Vagina (tissue), 2 donors: ENCODE results near the gene SPINT1. TPM values are rescaled to one million over a fixed set of nuclear protein-coding genes. Genes with fewer than 3 reads are reported as not detected.

Experiments used
- DNase-seq, 2 donors: peaks; one replicate each; pipeline ENCODE4 v3.0.0-alpha.2; 2017; ENCODE audit errors: extremely low spot score in 2 of 2
- H3K27ac ChIP-seq: fragments of 200-600 bp; sonication (generic); one replicate; pipeline ENCODE4 v1.5.1; 2019
- H3K27me3 ChIP-seq: fragments of 200-600 bp; sonication (generic); one replicate; pipeline ENCODE4 v1.5.1; 2019
- H3K36me3 ChIP-seq, 2 donors: fragments of 200-600 bp; sonication (generic); one replicate each; pipeline ENCODE4 v1.5.1; 2017 to 2019
- H3K4me1 ChIP-seq: fragments of 200-600 bp; sonication (generic); one replicate; pipeline ENCODE4 v1.5.1; 2019
- H3K4me3 ChIP-seq, 2 donors: fragments of 200-600 bp; sonication (generic); 1 replicate in 1 of 2; 2 replicates in 1 of 2; pipeline ENCODE4 v1.5.1; 2016 to 2019
- H3K9me3 ChIP-seq: fragments of 200-600 bp; sonication (generic); one replicate; pipeline ENCODE4 v1.5.1; 2019
- CTCF ChIP-seq, 3 experiments: fragments of 450-650 bp in 2 of 3; fragments of 200-600 bp in 1 of 3; sonication (generic) in 1 of 3; IDR thresholded peaks; one replicate each; pipeline ENCODE4 v1.5.1; 2017 to 2019; ENCODE audit warnings: antibody characterized with exemption in 3 of 3, mild to moderate bottlenecking in 2 of 3, moderate library complexity in 2 of 3
- POLR2A ChIP-seq, 2 donors: fragments of 450-650 bp; IDR thresholded peaks; one replicate each; pipeline ENCODE4 v1.6.1; 2017; ENCODE audit warnings: antibody characterized with exemption in 2 of 2, mild to moderate bottlenecking in 2 of 2, moderate library complexity in 2 of 2
- POLR2AphosphoS5 ChIP-seq, 2 donors: sonication (generic); formaldehyde crosslinking; IDR thresholded peaks; one replicate each; pipeline ENCODE4 v1.9.0; 2017; ENCODE audit warnings: antibody characterized with exemption in 2 of 2, mild to moderate bottlenecking in 2 of 2, low read depth in 1 of 2; ENCODE audit not compliant: insufficient read depth in 1 of 2
- intact Hi-C: fragments of 100-400 bp; cut with DNase I; formaldehyde crosslinking; loops from one replicate; pipeline ENCODE4 v1.15.1; 2023
- total RNA-seq: library from RNA; depleted of rRNA; stranded (reverse); fragments of >200 nt; gene quantifications from one replicate; pipeline ENCODE4 v1.2.3, GENCODE V29; 2016

Gene SPINT1
- total RNA-seq, 1 donor from 2014 or later, result 80.3 TPM

GRCh38 chr15:40803688-40804087 lies 40.2 kb upstream of the SPINT1 start:
- Histone ChIP-seq H3K9me3 (no peaks in the 10 kb centered on the region), H3K36me3 (peaks cover 0 to 3% of the 10 kb centered on the region in 2 donors), H3K4me1 (peaks cover 30% of the 10 kb centered on the region), H3K27me3 (no peaks in the 10 kb centered on the region), H3K4me3 (no peak overlapping the region), H3K27ac (no peak overlapping the region)
- TF ChIP-seq POLR2AphosphoS5 (IDR thresholded peaks at IDR 0.05; ENCODE audit: insufficient read depth in 1 of 2, low read depth in 1 of 2) (no peak), CTCF (IDR thresholded peaks at IDR 0.05) (no peak), POLR2A (IDR thresholded peaks at IDR 0.05) (no peak)
- intact Hi-C loops, result no loop called here
- DNase-seq, result no peak

GRCh38 chr15:40806672-40807027 lies 37.2 kb upstream of the SPINT1 start:
- Histone ChIP-seq H3K4me3 (peak overlapping the region; percentile 69 to 86), H3K27me3 (no peaks in the 10 kb centered on the region), H3K9me3 (no peaks in the 10 kb centered on the region), H3K4me1 (peaks cover 35% of the 10 kb centered on the region), H3K36me3 (peaks cover 0 to 12% of the 10 kb centered on the region in 2 donors), H3K27ac (peak overlapping the region; percentile 96)
- DNase-seq, result no peak
- no peak for TF ChIP-seq POLR2A (IDR thresholded peaks at IDR 0.05)
- no peak for TF ChIP-seq CTCF (IDR thresholded peaks at IDR 0.05)
- TF ChIP-seq POLR2AphosphoS5 (IDR thresholded peaks at IDR 0.05; ENCODE audit: insufficient read depth in 1 of 2, low read depth in 1 of 2), result no peak
- intact Hi-C loops, result no loop called here

GRCh38 chr15:40807028-40807887 lies 36.6 kb upstream of the SPINT1 start, which contains the start of the genes DNAJC17 and ZFYVE19:
Gene DNAJC17 (minus strand): TSS chr15:40807473. CDS start chr15:40807446, 27 bp downstream.
Gene ZFYVE19 (plus strand): TSS chr15:40807089. CDS start chr15:40807590, 501 bp downstream.
- peak within 1 kb of the TSS; percentile 69 to 86 for H3K4me3 ChIP-seq
- peaks cover 35% of the 10 kb centered on the region for H3K4me1 ChIP-seq
- no peaks in the 10 kb centered on the region for H3K9me3 ChIP-seq
- H3K36me3 ChIP-seq, result peaks cover 0 to 12% of the 10 kb centered on the region in 2 donors
- peak in 1 of 2 donors; percentile 94 for DNase-seq
- intact Hi-C loops, result no loop called here
- H3K27me3 ChIP-seq, result no peaks in the 10 kb centered on the region
- TF ChIP-seq CTCF (IDR thresholded peaks at IDR 0.05) (peak in 2 of 3 experiments; percentile 2 to 11), POLR2A (IDR thresholded peaks at IDR 0.05) (no peak), POLR2AphosphoS5 (IDR thresholded peaks at IDR 0.05; ENCODE audit: insufficient read depth in 1 of 2, low read depth in 1 of 2) (peak; percentile 84 to 87)
- peak within 1 kb of the TSS; percentile 96 for H3K27ac ChIP-seq

GRCh38 chr15:40807888-40808461 lies 35.9 kb upstream of the SPINT1 start:
- H3K9me3 ChIP-seq, result no peaks in the 10 kb centered on the region
- H3K36me3 ChIP-seq, result peaks cover 0 to 12% of the 10 kb centered on the region in 2 donors
- TF ChIP-seq CTCF (IDR thresholded peaks at IDR 0.05), result no peak
- TF ChIP-seq POLR2A (IDR thresholded peaks at IDR 0.05), result no peak
- TF ChIP-seq POLR2AphosphoS5 (IDR thresholded peaks at IDR 0.05; ENCODE audit: insufficient read depth in 1 of 2, low read depth in 1 of 2), result no peak
- peaks cover 35% of the 10 kb centered on the region for H3K4me1 ChIP-seq
- no peak for DNase-seq
- intact Hi-C loops, result loop anchor here (1.0 kb wide), 1 partner anchor 44 kb away; the partner anchor contains the start of gene GCHFR
- H3K27ac ChIP-seq, result peak overlapping the region; percentile 96
- no peaks in the 10 kb centered on the region for H3K27me3 ChIP-seq
- H3K4me3 ChIP-seq, result peak overlapping the region; percentile 69 to 86
